GM21367 (cell line): ENCODE data around the gene FMN1.

Source experiments
- ATAC-seq: cut with Tn5 transposase; IDR thresholded peaks from one replicate; pipeline ENCODE4 v1.9.1; 2021; ENCODE audit not compliant: unreplicated experiment

Gene FMN1

GRCh38 chr15:32716216-32716914 is 478.1 kb downstream of the FMN1 start:
- ATAC-seq: no peak
